Gastroesophageal sphincter (tissue), 4 donors: ENCODE measurements around the gene UFSP1. TPM values are rescaled to one million over a fixed set of nuclear protein-coding genes. Genes with fewer than 3 reads are reported as not detected.

Experiments used
- ATAC-seq: fragments of 150-250 bp; one replicate; pipeline ENCODE4 v1.9.1; 2016; ENCODE audit warnings: mild to moderate bottlenecking, moderate library complexity
- H3K27ac ChIP-seq, 4 donors: fragments of 200-600 bp; sonication (generic) in 3 of 4; 1 replicate in 3 of 4; 2 replicates in 1 of 4; pipeline ENCODE4 v1.5.1; 2016 to 2019
- H3K27me3 ChIP-seq: fragments of 200-600 bp; sonication (generic); one replicate; pipeline ENCODE4 v1.5.1; 2019
- H3K36me3 ChIP-seq, 2 donors: fragments of 200-600 bp; sonication (generic); one replicate each; pipeline ENCODE4 v1.5.1; 2019; ENCODE audit warnings: control low read depth in 1 of 2
- H3K4me1 ChIP-seq, 3 donors: fragments of 200-600 bp; sonication (generic); 1 replicate in 2 of 3; 2 replicates in 1 of 3; pipeline ENCODE4 v1.5.1; 2016 to 2019; ENCODE audit warnings: control low read depth in 2 of 3
- H3K4me3 ChIP-seq, 2 donors: fragments of 200-600 bp; sonication (generic); one replicate each; pipeline ENCODE4 v1.5.1; 2019; ENCODE audit warnings: mild to moderate bottlenecking in 1 of 2, moderate library complexity in 1 of 2
- H3K9me3 ChIP-seq, 3 donors: fragments of 200-600 bp; sonication (generic); one replicate each; pipeline ENCODE4 v1.5.1; 2017 to 2019; ENCODE audit warnings: control low read depth in 2 of 3
- EP300 ChIP-seq: sonication (generic); formaldehyde crosslinking; IDR thresholded peaks from one replicate; pipeline ENCODE4 v1.6.1; 2017; ENCODE audit warnings: antibody characterized with exemption, mild to moderate bottlenecking
- POLR2A ChIP-seq, 2 donors: fragments of 450-650 bp; IDR thresholded peaks; one replicate each; pipeline ENCODE4 v1.6.1; 2017; ENCODE audit warnings: antibody characterized with exemption in 2 of 2, mild to moderate bottlenecking in 2 of 2, moderate library complexity in 1 of 2
- POLR2AphosphoS5 ChIP-seq: sonication (generic); formaldehyde crosslinking; IDR thresholded peaks from one replicate; pipeline ENCODE4 v1.6.1; 2017; ENCODE audit warnings: antibody characterized with exemption
- WGBS, 2 donors: methylation state at CpG; one replicate each; pipeline ENCODE4 v1.1.5; 2018; ENCODE audit warnings: low coverage in 1 of 2; 5-methylcytosine and 5-hydroxymethylcytosine counted together
- total RNA-seq, 4 donors: library from RNA; depleted of rRNA; stranded (reverse); fragments of >200 nt; gene quantifications; one replicate each; pipeline ENCODE4 v1.1.0, GENCODE V29; 2016
- TF ChIP-seq, protein P1 (sequence below), 4 experiments: fragments of 200-600 bp in 2 of 4; fragments of 450-650 bp in 2 of 4; sonication (generic) in 1 of 4; IDR thresholded peaks; one replicate each; pipeline ENCODE4 v1.5.1; 2017 to 2019; ENCODE audit warnings: antibody characterized with exemption in 4 of 4, mild to moderate bottlenecking in 2 of 4, moderate library complexity in 2 of 4

Gene UFSP1
- total RNA-seq, 4 donors from 2014 or later, result 5.4 to 9.2 (median 7.7) TPM

DNA sequence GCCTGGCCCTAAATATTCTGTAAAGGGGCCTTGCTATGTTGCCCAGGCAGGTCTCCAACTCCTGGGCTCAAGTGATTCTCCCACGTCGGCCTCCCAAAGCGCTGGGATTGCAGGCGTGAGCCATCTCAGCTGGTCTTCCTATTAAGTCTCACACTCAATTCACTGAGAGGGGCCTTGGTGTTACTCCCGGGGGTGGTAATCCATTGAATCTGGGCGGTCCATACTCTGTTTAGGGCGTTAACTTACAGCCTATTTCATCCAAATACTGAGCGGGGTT lies 15.3 kb downstream of the UFSP1 start:
- H3K27ac ChIP-seq, result peak overlapping the region; percentile 73 to 98 (median 92)
- no peaks in the 10 kb centered on the region for H3K9me3 ChIP-seq
- H3K36me3 ChIP-seq, result peaks cover 0 to 60% of the 10 kb centered on the region in 2 donors
- no peaks in the 10 kb centered on the region for H3K27me3 ChIP-seq
- H3K4me1 ChIP-seq, result peaks cover 3 to 64% (median 19%) of the 10 kb centered on the region in 3 donors
- no peak for TF ChIP-seq POLR2AphosphoS5
- no peak for TF ChIP-seq EP300
- TF ChIP-seq, protein P1, sequence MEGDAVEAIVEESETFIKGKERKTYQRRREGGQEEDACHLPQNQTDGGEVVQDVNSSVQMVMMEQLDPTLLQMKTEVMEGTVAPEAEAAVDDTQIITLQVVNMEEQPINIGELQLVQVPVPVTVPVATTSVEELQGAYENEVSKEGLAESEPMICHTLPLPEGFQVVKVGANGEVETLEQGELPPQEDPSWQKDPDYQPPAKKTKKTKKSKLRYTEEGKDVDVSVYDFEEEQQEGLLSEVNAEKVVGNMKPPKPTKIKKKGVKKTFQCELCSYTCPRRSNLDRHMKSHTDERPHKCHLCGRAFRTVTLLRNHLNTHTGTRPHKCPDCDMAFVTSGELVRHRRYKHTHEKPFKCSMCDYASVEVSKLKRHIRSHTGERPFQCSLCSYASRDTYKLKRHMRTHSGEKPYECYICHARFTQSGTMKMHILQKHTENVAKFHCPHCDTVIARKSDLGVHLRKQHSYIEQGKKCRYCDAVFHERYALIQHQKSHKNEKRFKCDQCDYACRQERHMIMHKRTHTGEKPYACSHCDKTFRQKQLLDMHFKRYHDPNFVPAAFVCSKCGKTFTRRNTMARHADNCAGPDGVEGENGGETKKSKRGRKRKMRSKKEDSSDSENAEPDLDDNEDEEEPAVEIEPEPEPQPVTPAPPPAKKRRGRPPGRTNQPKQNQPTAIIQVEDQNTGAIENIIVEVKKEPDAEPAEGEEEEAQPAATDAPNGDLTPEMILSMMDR (IDR thresholded peaks at IDR 0.05), result no peak
- no peak for TF ChIP-seq POLR2A (IDR thresholded peaks at IDR 0.05)
- 51% methylated on average over 4 of the region's 8 CpGs; no CpG with 5 or more reads in 1 of the 2 donors for WGBS, 2 donors
- no peak for ATAC-seq
- peak overlapping the region; percentile 67 to 79 for H3K4me3 ChIP-seq

DNA sequence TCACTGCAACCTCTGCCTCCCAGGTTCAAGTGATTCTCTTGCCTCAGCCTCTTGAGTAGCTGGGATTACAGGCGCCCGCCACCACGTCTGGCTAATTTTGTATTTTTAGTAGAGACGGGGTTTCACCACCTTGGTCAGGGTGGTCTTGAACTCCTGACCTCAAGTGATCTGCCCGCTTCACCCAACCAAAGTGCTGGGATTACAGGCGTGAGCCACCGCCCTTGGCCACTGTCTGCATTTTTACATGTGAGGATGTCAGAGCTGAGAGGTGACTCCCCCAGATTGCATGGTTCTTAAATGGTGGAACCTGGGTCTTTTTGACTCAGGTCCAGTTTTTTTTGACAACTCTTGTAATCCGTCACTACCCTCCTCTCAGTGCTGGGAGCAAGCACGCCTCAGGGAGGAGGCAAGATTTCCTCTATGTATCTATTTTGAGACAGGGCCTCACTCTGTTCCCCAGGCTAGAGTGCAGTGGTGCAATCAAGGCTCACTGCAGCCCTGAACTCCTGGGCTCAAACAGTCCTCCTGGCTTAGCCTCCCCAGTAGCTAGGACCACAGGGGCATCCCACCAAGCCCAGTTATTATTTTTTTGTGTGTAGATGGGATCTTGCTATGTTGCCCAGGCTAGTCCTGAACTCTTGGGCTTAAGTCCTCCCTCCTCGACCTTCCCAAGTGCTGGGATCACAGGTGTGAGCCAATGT lies 15.8 kb downstream of the UFSP1 start:
- Histone ChIP-seq H3K27ac (peak overlapping the region; percentile 73 to 98 (median 92)), H3K4me1 (peaks cover 3 to 64% (median 24%) of the 10 kb centered on the region in 3 donors), H3K9me3 (no peaks in the 10 kb centered on the region), H3K4me3 (peak overlapping the region in 1 of 2 donors; percentile 67), H3K27me3 (no peaks in the 10 kb centered on the region), H3K36me3 (peaks cover 0 to 61% of the 10 kb centered on the region in 2 donors)
- WGBS, 2 donors, result 69% methylated on average over 2 of the region's 10 CpGs; no CpG with 5 or more reads in 1 of the 2 donors
- no peak for TF ChIP-seq POLR2A (IDR thresholded peaks at IDR 0.05)
- no peak for TF ChIP-seq POLR2AphosphoS5
- TF ChIP-seq EP300, result no peak
- TF ChIP-seq, protein P1 (IDR thresholded peaks at IDR 0.05), result no peak
- ATAC-seq, result no peak

DNA sequence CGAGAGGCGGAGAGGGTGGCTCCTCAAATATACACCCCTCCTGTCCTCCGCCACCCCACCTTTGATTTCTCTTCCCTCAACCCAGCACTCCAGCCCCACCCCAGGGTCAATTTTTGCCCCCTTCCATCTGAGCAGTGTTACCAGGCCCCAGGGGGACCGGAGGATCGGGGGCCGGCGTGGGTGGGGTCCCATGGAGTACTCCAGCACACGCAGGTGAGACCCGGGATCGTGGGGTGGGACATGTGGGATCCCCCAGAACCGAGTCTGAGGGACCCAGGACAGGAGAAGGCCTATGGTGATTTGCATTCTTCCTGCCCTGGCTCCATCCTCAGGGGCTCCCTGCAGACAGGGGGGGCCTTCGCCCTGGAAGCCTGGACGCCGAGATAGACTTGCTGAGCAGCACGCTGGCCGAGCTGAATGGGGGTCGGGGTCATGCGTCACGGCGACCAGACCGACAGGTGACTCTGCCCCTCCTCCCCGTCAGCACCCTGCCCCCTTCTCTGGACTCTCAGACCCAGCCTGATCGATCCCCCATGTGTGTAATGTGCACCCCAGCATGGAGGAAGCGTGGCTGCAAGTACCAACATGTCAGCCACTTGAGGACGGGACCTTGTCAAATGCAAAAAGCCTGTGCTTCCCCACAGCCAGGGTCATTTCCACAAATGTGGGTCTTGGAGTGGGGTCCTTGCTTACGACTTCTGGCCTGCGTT lies 21.6 kb downstream of the UFSP1 start:
- WGBS, 2 donors, result 0% methylated on average over 2 of the region's 27 CpGs; no CpG with 5 or more reads in 1 of the 2 donors
- Histone ChIP-seq H3K4me1 (peaks cover 0 to 64% (median 19%) of the 10 kb centered on the region in 3 donors), H3K27me3 (no peaks in the 10 kb centered on the region), H3K9me3 (no peaks in the 10 kb centered on the region), H3K27ac (peak overlapping the region; percentile 93 to 100 (median 99)), H3K4me3 (peak overlapping the region; percentile 66 to 93), H3K36me3 (peaks cover 0 to 46% of the 10 kb centered on the region in 2 donors)
- TF ChIP-seq POLR2AphosphoS5, result no peak
- TF ChIP-seq EP300, result no peak
- TF ChIP-seq, protein P1 (IDR thresholded peaks at IDR 0.05), result no peak
- TF ChIP-seq POLR2A (IDR thresholded peaks at IDR 0.05), result no peak
- peak; percentile 5 for ATAC-seq

DNA sequence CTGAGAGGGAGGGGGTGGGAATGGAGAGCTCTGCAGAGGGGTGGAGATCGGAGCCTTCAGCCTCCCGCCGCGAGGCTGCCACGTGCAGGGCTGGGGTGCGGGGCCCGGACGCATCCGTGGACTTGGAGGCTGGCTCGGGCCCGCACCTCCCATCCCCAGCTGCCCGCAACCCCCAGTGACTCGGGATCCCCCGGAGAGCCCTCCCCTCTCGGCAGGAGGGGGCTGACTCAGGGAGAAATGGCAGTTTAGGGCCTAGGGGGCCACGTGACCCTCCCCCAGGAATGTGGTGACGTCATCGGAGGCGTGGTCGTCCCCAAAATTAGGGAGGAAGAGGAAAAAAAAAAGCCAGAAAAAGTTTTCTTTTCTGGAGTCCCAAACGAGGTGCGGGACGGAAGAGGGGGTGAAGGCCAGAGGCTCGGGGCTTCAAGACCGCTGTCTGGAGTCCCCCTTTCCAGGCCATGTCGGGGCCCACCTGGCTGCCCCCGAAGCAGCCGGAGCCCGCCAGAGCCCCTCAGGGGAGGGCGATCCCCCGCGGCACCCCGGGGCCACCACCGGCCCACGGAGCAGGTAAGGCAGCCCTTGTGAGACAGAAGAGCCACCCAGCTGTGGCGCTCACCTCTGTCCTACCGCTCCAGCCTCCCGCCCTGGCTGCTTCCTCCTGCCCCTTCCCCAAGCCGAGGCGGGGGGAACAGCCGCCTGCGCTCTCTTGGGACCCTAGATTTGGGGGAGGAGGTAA lies 22.3 kb downstream of the UFSP1 start, which contains the start of gene TRIP6:
Gene TRIP6 (plus strand): TSS at position 348 of the 736 bp plus-strand sequence. CDS start 111 bp downstream, at position 459.
- peak within 1 kb of the TSS; percentile 66 to 93 for H3K4me3 ChIP-seq
- ATAC-seq, result peak; percentile 66
- WGBS, 2 donors, result 8% methylated on average over 8 of the region's 42 CpGs; no CpG with 5 or more reads in 1 of the 2 donors
- no peaks in the 10 kb centered on the region for H3K9me3 ChIP-seq
- peaks cover 0 to 46% of the 10 kb centered on the region in 2 donors for H3K36me3 ChIP-seq
- peak within 1 kb of the TSS; percentile 93 to 100 (median 99) for H3K27ac ChIP-seq
- H3K27me3 ChIP-seq, result no peaks in the 10 kb centered on the region
- TF ChIP-seq POLR2AphosphoS5 (peak; percentile 72), EP300 (no peak), POLR2A (IDR thresholded peaks at IDR 0.05) (peak in 1 of 2 donors; percentile 37)
- TF ChIP-seq, protein P1 (IDR thresholded peaks at IDR 0.05), result no peak
- peaks cover 0 to 64% (median 19%) of the 10 kb centered on the region in 3 donors for H3K4me1 ChIP-seq
